ENCODE results near the gene TMPRSS11B. TPM values are rescaled to one million over a fixed set of nuclear protein-coding genes. Genes with fewer than 3 reads are reported as not detected.

Gene TMPRSS11B
- total RNA-seq, 4 donors from 2014 or later = not detected

- no peaks in the 10 kb centered on the region for H3K9me3 ChIP-seq
- H3K36me3 ChIP-seq = no peaks in the 10 kb centered on the region
- WGBS = 77% methylated on average over 2 of the region's 2 CpGs
- no peak for DNase-seq (ENCODE audit: low spot score in 2 of 2)
- H3K27me3 ChIP-seq = no peaks in the 10 kb centered on the region
- no peak for TF ChIP-seq EP300 (IDR thresholded peaks at IDR 0.05)
- no peak for TF ChIP-seq POLR2A (IDR thresholded peaks at IDR 0.05)
- TF ChIP-seq POLR2AphosphoS5 (IDR thresholded peaks at IDR 0.05) = no peak
- TF ChIP-seq CTCF (IDR thresholded peaks at IDR 0.05) = no peak
- no peak overlapping the region for H3K4me3 ChIP-seq
- no peaks in the 10 kb centered on the region for H3K4me1 ChIP-seq
- H3K27ac ChIP-seq = no peak overlapping the region
Measured at GRCh38 chr4:68278029-68278428, 32.5 kb upstream of the TMPRSS11B start.

- H3K36me3 ChIP-seq = no peaks in the 10 kb centered on the region
- TF ChIP-seq CTCF (IDR thresholded peaks at IDR 0.05) = no peak
- TF ChIP-seq POLR2A (IDR thresholded peaks at IDR 0.05) = no peak
- TF ChIP-seq POLR2AphosphoS5 (IDR thresholded peaks at IDR 0.05) = no peak
- TF ChIP-seq EP300 (IDR thresholded peaks at IDR 0.05) = no peak
- WGBS = 46% methylated on average over 2 of the region's 2 CpGs
- DNase-seq (ENCODE audit: low spot score in 2 of 2) = no peak
- no peaks in the 10 kb centered on the region for H3K9me3 ChIP-seq
- no peaks in the 10 kb centered on the region for H3K27me3 ChIP-seq
- H3K27ac ChIP-seq = no peak overlapping the region
- H3K4me1 ChIP-seq = no peaks in the 10 kb centered on the region
- no peak overlapping the region for H3K4me3 ChIP-seq
Measured at GRCh38 chr4:68277627-68278026, 32.1 kb upstream of the TMPRSS11B start.

GRCh38 chr4:68272860-68273259 lies 27.4 kb upstream of the TMPRSS11B start:
- WGBS = 65% methylated on average over 2 of the region's 2 CpGs

GRCh38 chr4:68272380-68272779 lies 26.9 kb upstream of the TMPRSS11B start:
- DNase-seq (ENCODE audit: low spot score in 2 of 2) = no peak
- TF ChIP-seq CTCF (IDR thresholded peaks at IDR 0.05) = no peak
- no peak for TF ChIP-seq POLR2A (IDR thresholded peaks at IDR 0.05)
- TF ChIP-seq EP300 (IDR thresholded peaks at IDR 0.05) = no peak
- no peak for TF ChIP-seq POLR2AphosphoS5 (IDR thresholded peaks at IDR 0.05)
- Histone ChIP-seq H3K9me3 (no peaks in the 10 kb centered on the region), H3K36me3 (no peaks in the 10 kb centered on the region), H3K4me1 (no peaks in the 10 kb centered on the region), H3K4me3 (no peak overlapping the region), H3K27me3 (no peaks in the 10 kb centered on the region), H3K27ac (no peak overlapping the region)
- WGBS = 54% methylated on average over 2 of the region's 2 CpGs

More at GRCh38 chr4:68272860-68273259, 27.4 kb upstream of the TMPRSS11B start:
- Histone ChIP-seq H3K27me3 (no peaks in the 10 kb centered on the region), H3K9me3 (no peaks in the 10 kb centered on the region), H3K36me3 (no peaks in the 10 kb centered on the region), H3K4me1 (no peaks in the 10 kb centered on the region), H3K4me3 (no peak overlapping the region), H3K27ac (no peak overlapping the region)
- no peak for DNase-seq (ENCODE audit: low spot score in 2 of 2)
- TF ChIP-seq POLR2A (IDR thresholded peaks at IDR 0.05) = no peak
- TF ChIP-seq POLR2AphosphoS5 (IDR thresholded peaks at IDR 0.05) = no peak
- no peak for TF ChIP-seq CTCF (IDR thresholded peaks at IDR 0.05)
- no peak for TF ChIP-seq EP300 (IDR thresholded peaks at IDR 0.05)

- TF ChIP-seq CTCF (IDR thresholded peaks at IDR 0.05) = peak; percentile 59 to 61
- no peak for TF ChIP-seq POLR2A (IDR thresholded peaks at IDR 0.05)
- H3K4me1 ChIP-seq = no peaks in the 10 kb centered on the region
- no peaks in the 10 kb centered on the region for H3K27me3 ChIP-seq
- 12% methylated on average over 11 of the region's 11 CpGs for WGBS
- no peaks in the 10 kb centered on the region for H3K36me3 ChIP-seq
- no peak for DNase-seq (ENCODE audit: low spot score in 2 of 2)
- H3K4me3 ChIP-seq = no peak overlapping the region
- H3K27ac ChIP-seq = no peak overlapping the region
- H3K9me3 ChIP-seq = no peaks in the 10 kb centered on the region
Measured at GRCh38 chr4:68271851-68272357, 26.4 kb upstream of the TMPRSS11B start.

Measured in suprapubic skin (tissue), 4 donors.